Measurements from ENCODE around the gene AMT. TPM values are rescaled to one million over a fixed set of nuclear protein-coding genes. Genes with fewer than 3 reads are reported as not detected.

AMT gene
- total and polyA plus RNA-seq, 2 of the 13 experiments (the other 11 are each of a cell fraction or from before 2014, with no cell fraction given): 35.3 to 59.0 TPM

GRCh38 chr3:49469037-49469935 lies 47.0 kb upstream of the AMT start (continued):
- TF ChIP-seq LCORL (IDR thresholded peaks at IDR 0.05) (0 out of 2 replicates have a peak, but pooled peaks have one; percentile 23), LCORL (CRISPR knock-in tag; IDR thresholded peaks at IDR 0.05) (peak; percentile 65; the same call in 1 of the 2 replicates), CBX2 (IDR thresholded peaks at IDR 0.05; ENCODE audit: low read depth, low read length) (no peak), CBX2 (CRISPR knock-in tag; IDR thresholded peaks at IDR 0.05; ENCODE audit: low read depth) (no peak), ZMYM3 (CRISPR knock-in tag; IDR thresholded peaks at IDR 0.05) (peak; percentile 53; the same call in 1 of the 2 replicates), ZMAT3 (CRISPR knock-in tag; conservative IDR thresholded peaks at IDR 0.05) (no peak), HCFC1 (IDR thresholded peaks at IDR 0.05; ENCODE audit: low read depth, low read length) (no peak), IRF2 (CRISPR knock-in tag; IDR thresholded peaks at IDR 0.05) (no peak), TCF12 (IDR thresholded peaks at IDR 0.05) (no peak), TCF12 (CRISPR knock-in tag; IDR thresholded peaks at IDR 0.05) (no peak), HNF4A (CRISPR knock-in tag; IDR thresholded peaks at IDR 0.05) (no peak), SMAD1 (CRISPR knock-in tag; IDR thresholded peaks at IDR 0.05; ENCODE audit: borderline replicate concordance, low read depth) (no peak), MEF2D (CRISPR knock-in tag; IDR thresholded peaks at IDR 0.05) (peak; percentile 28; the same call in 1 of the 2 replicates), ZNF761 (CRISPR knock-in tag; conservative IDR thresholded peaks at IDR 0.05) (peak; percentile 45; the same call in 1 of the 2 replicates), MEIS1 (CRISPR knock-in tag; IDR thresholded peaks at IDR 0.05; ENCODE audit: borderline replicate concordance) (peak; percentile 37; the same call in 1 of the 2 replicates), ZNF7 (CRISPR knock-in tag; IDR thresholded peaks at IDR 0.05) (no peak), CC2D1A (CRISPR knock-in tag; IDR thresholded peaks at IDR 0.05) (no peak), ZSCAN31 (CRISPR knock-in tag; IDR thresholded peaks at IDR 0.05; ENCODE audit: low read depth) (no peak), WIZ (CRISPR knock-in tag; IDR thresholded peaks at IDR 0.05) (no peak), ZFX (CRISPR knock-in tag; IDR thresholded peaks at IDR 0.05; ENCODE audit: low read depth) (peak; percentile 61), RORA (CRISPR knock-in tag; IDR thresholded peaks at IDR 0.05) (no peak), ZNF460 (CRISPR knock-in tag; IDR thresholded peaks at IDR 0.05; ENCODE audit: borderline replicate concordance) (no peak), SRSF9 (IDR thresholded peaks at IDR 0.05; ENCODE audit: borderline replicate concordance, insufficient read depth, low read depth, low read length, poor library complexity, severe bottlenecking) (no peak)
- TF ChIP-seq, protein P1, sequence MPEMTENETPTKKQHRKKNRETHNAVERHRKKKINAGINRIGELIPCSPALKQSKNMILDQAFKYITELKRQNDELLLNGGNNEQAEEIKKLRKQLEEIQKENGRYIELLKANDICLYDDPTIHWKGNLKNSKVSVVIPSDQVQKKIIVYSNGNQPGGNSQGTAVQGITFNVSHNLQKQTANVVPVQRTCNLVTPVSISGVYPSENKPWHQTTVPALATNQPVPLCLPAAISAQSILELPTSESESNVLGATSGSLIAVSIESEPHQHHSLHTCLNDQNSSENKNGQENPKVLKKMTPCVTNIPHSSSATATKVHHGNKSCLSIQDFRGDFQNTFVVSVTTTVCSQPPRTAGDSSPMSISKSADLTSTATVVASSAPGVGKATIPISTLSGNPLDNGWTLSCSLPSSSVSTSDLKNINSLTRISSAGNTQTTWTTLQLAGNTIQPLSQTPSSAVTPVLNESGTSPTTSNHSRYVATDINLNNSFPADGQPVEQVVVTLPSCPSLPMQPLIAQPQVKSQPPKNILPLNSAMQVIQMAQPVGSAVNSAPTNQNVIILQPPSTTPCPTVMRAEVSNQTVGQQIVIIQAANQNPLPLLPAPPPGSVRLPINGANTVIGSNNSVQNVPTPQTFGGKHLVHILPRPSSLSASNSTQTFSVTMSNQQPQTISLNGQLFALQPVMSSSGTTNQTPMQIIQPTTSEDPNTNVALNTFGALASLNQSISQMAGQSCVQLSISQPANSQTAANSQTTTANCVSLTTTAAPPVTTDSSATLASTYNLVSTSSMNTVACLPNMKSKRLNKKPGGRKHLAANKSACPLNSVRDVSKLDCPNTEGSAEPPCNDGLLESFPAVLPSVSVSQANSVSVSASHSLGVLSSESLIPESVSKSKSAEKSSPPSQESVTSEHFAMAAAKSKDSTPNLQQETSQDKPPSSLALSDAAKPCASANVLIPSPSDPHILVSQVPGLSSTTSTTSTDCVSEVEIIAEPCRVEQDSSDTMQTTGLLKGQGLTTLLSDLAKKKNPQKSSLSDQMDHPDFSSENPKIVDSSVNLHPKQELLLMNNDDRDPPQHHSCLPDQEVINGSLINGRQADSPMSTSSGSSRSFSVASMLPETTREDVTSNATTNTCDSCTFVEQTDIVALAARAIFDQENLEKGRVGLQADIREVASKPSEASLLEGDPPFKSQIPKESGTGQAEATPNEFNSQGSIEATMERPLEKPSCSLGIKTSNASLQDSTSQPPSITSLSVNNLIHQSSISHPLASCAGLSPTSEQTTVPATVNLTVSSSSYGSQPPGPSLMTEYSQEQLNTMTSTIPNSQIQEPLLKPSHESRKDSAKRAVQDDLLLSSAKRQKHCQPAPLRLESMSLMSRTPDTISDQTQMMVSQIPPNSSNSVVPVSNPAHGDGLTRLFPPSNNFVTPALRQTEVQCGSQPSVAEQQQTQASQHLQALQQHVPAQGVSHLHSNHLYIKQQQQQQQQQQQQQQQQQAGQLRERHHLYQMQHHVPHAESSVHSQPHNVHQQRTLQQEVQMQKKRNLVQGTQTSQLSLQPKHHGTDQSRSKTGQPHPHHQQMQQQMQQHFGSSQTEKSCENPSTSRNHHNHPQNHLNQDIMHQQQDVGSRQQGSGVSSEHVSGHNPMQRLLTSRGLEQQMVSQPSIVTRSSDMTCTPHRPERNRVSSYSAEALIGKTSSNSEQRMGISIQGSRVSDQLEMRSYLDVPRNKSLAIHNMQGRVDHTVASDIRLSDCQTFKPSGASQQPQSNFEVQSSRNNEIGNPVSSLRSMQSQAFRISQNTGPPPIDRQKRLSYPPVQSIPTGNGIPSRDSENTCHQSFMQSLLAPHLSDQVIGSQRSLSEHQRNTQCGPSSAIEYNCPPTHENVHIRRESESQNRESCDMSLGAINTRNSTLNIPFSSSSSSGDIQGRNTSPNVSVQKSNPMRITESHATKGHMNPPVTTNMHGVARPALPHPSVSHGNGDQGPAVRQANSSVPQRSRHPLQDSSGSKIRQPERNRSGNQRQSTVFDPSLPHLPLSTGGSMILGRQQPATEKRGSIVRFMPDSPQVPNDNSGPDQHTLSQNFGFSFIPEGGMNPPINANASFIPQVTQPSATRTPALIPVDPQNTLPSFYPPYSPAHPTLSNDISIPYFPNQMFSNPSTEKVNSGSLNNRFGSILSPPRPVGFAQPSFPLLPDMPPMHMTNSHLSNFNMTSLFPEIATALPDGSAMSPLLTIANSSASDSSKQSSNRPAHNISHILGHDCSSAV (CRISPR knock-in tag; IDR thresholded peaks at IDR 0.05; ENCODE audit: borderline replicate concordance): no peak

Measured in HepG2 (cell line).